GM18526 (cell line): Measurements from ENCODE around the gene CPEB1.

Experiments used
- POLR2A ChIP-seq: IDR thresholded peaks from 3 replicates; pipeline ENCODE4 v1.6.1; 2011; ENCODE audit not compliant: insufficient read length; ENCODE audit errors: extremely low read depth

The CPEB1 gene

DNA sequence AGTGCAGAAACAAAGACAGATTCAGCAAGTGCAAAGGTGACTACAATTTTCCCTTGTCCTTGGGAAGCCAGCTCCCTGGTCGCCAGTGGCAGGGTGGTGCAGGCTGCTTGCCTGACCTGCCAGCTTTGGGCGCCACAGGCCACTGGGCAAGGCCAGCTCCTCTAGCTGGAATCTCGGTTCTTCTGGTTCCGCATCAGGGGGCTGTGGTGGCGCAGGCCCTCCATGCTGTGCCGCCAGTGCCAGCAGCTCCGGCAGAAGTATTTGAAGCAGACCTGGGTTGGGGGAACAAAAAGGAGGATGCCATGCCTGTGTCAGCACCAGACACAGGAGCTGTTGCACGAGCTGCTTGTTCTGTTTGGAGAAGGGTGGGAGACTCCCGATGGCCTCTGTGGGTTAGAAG, 102.7 kb downstream of the CPEB1 start:
- no peak for TF ChIP-seq POLR2A

DNA sequence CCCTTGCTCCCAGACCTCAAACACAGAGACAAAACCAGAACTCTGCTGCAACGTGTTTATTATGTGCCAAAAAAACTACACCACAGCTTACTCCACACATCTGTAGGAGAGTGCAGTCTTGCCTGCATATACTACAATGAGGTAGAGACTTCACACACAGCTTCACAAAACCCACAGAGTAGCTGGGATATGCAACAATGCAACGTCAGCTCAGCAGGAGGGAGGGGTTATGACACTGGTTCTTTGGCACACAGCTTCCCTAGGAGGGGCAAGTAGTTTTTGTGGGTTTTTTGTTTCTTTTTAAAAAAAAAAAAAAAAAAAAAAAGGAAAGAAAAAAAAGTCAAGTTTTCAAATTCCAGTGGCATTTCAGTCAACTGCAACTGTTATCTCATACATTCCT, 104.0 kb downstream of the CPEB1 start:
- TF ChIP-seq POLR2A = no peak

DNA sequence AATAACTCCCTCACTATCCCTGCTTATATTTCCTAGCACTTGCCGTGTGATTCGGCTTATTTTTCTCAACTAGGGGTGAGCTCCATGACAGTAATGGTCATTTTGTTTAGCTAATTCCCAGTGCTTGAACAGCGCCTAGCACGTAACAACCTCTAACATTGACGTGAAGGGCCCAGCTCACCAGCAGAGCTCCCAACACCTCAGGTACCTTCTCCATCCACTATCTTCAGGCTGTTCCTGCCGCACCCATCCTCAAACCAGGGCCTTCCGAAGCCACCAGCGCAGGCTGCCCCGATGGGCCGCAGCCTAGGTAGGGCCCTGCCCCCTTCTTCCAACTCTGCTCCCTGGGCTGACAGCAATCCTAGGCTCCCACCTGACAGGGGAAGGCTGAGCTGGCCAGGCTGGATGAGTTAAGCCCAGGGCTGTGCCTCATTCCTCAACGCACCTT, 106.2 kb downstream of the CPEB1 start:
- no peak for TF ChIP-seq POLR2A

DNA sequence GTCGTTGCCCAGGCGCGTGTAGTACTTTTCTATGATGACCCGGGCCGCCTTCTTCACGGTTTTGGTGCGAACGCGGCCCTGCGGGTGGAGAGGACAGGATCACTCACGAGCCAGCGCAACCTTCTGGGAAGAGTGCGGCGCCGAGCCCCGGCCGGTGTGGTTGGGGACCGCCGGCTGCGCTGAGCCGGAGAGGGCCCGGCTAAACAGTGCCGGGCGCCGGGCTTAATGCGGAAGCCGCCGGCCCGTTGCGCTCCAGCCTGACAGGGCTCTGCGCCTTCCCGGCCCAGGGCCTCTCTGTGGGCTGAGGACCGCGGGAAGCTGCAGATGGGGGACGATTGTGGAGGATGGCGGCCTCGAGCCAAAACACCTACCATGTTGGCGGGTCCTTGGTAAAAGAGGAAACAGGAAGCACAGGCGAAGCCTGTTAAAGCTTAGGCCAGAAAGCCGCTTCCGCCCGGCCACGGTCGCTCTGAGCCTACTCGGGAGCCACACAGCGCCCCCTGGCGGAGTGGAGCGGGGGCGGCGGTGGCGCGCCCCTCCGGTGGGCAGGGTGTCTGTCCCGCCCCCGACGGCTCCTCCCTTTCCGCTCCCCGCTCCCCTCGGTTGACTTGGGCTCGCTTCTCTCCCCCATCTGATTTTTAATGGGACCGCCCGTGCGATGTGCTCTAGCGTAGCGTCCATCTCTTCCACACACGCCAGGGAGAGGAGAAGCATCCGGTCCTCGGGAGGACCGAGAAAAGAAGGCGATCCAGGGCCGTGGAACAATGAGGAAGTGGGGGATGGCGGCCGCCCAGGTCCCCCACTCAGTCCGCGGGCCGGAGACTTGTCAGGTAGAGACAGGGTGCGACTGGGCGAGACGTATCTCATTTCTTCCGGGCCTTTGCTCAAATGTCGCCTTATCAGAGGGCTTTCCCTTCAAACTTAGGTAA, 106.8 kb downstream of the CPEB1 start, which contains the start of gene RPS17:
RPS17 (minus strand) TSS at position 403 of the 929 bp plus-strand sequence; CDS start at position 374, 29 bp downstream.
- TF ChIP-seq POLR2A = peak; percentile 97

DNA sequence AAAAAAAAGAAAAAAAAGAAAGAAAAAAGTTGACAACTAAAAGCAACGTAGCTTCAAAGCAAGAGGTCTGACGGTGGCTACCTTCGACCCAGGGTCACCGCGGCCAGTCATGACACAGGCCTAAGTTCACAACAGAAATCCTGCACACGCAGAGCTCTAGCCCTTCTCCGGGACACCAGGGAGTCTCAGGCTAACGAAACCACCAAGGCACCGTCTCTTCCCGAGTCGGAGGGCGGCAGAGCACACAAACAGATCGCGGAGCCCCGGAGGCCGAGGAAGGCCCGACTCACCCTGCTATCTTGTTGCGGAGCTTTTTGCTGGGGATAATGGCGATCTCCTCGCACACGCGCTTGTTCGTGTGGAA, 107.5 kb downstream of the CPEB1 start:
- TF ChIP-seq POLR2A = no peak

DNA sequence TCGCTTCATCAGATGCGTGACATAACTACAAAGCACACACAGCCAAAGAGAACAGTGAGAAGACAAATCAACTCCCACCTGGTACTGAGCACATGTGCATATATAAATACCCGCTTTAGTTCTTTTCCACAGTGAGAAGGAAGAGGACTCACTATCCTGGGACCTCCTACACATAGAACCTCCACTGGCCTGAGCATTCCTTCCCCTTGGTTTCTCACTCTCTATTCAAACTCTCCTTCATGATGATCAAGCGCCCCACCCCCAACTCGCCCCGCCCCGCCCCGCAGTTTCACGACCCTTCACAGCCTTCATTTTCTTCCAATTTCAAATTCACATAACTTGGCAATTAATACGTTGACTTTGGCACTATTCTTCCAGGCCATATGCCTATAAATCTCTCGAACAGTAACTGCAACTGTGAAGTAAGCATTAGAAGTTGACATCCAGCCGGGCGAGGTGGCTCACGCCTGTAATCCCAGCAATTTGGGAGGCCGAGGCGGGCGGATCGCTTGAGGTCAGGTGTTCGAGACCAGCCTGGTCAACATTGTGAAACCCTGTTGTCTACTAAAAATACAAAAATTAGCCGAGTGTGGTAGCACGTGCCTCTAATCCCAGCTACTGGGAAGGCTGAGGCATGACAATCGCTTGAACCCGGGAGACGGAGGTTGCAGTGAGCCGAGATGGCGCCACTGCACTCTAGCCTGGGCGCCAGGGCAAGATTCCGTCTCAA, 108.0 kb downstream of the CPEB1 start:
- TF ChIP-seq POLR2A = no peak

DNA sequence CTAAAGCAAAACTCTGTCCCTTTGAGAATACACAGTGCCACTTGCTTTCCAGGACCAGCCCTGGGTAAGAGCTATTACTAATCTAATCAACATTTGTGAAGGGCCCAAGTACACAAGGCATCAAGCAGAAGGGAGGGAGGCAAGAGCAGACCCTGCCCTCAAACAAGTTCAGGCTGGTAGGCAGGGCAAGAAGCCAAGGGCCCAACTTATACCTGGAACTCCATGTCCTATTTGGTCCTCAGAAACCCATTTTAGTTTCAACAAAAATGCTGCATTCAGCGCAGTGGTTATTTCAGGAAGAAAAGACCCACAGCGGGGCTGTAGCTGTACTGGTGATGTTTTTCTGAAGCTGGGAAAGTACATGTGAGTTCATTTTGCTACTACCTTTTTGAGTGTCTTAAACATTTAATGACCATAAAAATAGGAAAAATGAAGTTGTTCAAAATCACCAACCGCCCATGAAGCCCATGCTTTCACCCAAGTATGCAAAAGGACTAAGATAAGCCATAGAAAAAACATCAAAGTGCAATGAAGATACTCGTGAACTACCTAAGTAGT, 109.7 kb downstream of the CPEB1 start:
- no peak for TF ChIP-seq POLR2A

DNA sequence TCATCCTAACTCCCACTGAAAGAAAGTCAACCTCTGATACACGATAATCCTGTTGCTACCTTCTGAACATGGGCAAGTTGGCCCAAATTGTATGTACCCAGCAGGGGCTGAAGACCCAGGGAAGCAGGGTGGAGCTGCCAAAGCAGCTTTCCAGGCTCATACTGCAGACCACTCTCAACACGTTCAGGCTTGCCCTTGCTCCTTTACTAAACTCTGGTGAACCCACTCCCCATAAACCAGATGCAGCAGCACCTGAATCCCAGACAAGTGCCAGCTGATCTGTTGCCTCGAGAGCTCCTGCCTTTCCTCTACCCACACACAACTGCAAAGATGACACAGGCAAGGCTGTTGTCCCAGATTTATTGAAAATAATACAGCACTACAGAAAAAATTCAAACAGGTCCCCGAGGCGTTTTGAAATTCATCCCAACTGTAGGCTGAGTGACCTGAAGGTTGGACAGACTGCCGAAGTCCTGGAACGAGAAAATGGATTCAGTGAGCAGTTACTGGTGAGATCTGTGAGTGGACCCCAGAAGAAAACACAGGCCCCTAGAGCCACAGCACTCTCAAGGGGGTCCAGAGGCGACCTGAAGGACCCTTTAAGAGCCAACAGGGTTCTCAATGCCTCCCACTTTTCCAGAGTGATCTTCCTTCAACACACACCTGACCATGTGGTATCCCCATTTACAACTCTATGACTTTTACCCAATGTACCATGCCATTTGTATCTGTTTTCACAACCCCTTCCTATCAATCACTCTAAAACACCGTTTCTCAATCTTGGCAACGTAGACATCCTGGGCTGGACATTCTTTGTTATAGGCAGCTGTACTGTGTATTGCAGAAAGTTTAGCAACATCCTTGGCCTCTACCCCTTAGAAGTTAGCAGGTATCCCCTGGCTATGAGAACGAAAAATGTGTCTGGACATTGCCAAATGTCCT, 110.5 kb downstream of the CPEB1 start:
- no peak for TF ChIP-seq POLR2A

DNA sequence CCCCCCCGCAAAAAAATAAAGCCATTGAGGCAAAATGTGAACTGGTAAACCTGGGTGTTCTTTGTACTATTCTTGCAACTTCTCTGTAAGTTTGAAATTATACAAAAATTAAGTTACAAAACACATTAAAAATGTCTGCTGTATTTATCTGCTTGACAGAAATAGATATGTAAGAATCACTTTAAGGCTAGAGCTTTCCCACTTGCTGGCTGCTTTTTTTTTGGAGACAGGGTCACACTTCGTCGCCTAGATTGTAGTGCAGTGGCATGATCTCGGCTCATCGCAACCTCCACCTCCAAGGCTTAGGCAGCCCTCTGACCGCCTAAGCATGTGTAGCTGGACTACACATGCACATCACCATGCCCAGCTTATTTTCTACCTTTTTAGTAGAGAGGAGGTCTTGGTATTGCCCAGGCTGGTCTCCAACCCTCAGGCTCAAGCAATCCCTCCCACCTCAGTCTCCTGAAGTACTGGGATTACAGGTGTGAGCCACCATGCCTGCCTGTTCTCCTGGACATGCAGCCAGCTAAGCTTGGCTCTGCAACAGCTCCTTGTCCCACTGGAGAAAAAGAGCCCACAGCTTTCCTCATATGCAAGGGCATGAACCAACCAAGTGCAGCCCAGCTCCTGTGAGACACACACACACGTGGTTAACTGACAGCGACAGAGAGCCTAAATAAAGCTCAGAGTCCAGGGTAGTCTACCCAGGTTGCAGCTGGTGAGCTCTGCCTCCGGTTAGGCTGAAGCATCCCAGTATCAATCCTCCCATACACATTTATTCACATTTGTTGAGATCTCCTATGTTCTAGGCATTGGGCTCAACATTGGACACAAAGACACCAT, 111.4 kb downstream of the CPEB1 start:
- TF ChIP-seq POLR2A = peak; percentile 29

DNA sequence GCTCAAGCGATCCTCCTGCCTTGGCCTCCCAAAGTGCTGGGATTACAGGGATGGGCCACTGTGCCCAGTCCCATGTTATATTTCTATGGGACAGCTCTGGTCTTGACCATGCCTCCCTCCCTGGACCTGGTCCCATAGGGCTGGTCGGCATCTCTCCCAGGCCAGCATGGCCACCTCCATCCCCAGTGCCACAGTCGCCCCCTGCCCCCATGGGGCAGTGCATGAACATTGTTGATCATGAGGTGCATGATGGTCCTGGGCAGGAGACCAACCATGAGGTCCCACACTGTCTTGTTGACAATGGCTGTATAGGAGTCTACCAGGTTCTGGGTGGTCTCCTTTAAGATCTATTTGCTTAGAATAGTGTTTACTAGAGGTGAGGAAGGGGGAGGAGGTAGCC, 113.4 kb downstream of the CPEB1 start:
- no peak for TF ChIP-seq POLR2A

DNA sequence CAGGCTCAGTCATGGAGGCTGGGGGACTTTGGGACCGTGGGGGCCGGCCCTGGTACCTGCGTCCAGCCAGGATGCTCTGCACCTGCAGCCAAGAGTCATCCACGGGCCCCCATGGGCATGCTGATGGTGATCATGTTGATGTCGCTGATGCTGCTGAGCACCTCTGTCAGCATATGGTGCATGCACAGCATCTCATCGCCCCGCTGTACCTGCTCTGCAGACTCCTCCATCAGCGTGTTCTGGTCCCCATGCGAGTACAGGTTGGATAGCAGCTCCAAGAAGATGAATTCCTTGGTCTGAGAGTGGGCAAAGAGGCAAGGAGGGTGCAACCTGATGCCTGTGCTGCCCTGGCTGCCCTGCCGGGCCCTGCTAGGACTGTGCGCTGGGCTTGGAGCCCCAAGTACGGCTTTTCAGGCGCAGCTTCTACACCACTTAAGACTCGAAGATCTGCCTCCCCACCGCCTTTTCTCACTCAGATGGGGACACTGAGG, 114.1 kb downstream of the CPEB1 start:
- no peak for TF ChIP-seq POLR2A

DNA sequence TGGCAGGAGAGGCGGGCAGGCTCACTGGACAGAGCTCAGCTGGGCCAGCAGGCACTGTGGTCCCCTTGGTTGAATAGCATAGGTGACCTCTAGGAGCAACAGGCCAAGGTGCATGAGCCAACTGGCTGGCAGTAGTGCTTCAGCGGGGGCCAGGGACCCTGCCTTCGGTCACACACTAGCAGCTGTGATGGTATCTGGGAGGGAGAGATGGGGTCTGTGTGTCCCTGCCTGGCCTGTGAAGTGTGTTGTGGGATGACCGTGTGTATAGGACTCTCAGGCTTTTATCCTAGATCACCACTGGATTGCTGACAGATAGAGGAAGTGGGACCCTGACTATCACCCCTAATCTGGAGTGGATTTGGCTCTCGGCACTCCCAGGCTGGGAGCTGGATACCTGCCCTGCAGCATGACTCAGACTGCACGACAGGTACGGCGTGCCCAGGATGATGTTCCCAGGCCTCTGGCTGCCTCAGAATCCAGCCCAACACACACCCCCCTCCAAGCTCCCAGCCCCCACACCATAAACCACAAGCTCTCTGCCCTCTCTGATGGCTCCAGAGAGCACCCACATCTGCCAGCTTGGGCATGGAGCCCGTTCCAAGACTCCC, 114.7 kb downstream of the CPEB1 start:
- no peak for TF ChIP-seq POLR2A
